Naive thymus-derived CD4-positive, alpha-beta T cell (primary cell): Measurements from ENCODE around the gene DHRS13. TPM values are rescaled to one million over a fixed set of nuclear protein-coding genes. Genes with fewer than 3 reads are reported as not detected.

ENCODE experiments used
- ATAC-seq: fragments of 150-1000 bp; cut with Tn5 transposase; 2 replicates; pipeline ENCODE4 v1.10.0; 2021; ENCODE audit warnings: mild to moderate bottlenecking, moderate library complexity
- CTCF ChIA-PET: fragments of 350-600 bp; sonication (Branson Sonifier 250); formaldehyde crosslinking; loops from one replicate; lab custom pipeline; 2021; ENCODE audit warnings: antibody characterized with exemption; lab: Charles Lee
- POLR2A ChIA-PET: fragments of 350-600 bp; sonication (Branson Sonifier 250); formaldehyde crosslinking; loops from one replicate; lab custom pipeline; 2021; ENCODE audit warnings: antibody characterized with exemption, inconsistent platforms; lab: Charles Lee
- DNase-seq, 9 donors: peaks; one replicate each; pipeline versions ENCODE4 v3.0.0 to v3.0.0-alpha.2; 2020 to 2022; ENCODE audit warnings: mixed read lengths in 1 of 9
- H3K27ac ChIP-seq: one replicate; pipeline ENCODE4 v1.7.0; 2013; ENCODE audit warnings: mild to moderate bottlenecking, low read depth, low read length, moderate library complexity
- H3K27me3 ChIP-seq, 2 donors: one replicate each; pipeline ENCODE4 v1.7.0; 2013; ENCODE audit warnings: low read length in 2 of 2, mild to moderate bottlenecking in 2 of 2, moderate library complexity in 2 of 2; ENCODE audit not compliant: control insufficient read depth in 2 of 2, insufficient read depth in 2 of 2
- H3K36me3 ChIP-seq, 3 experiments: 1 replicate in 2 of 3; 2 replicates in 1 of 3; pipeline ENCODE4 v1.7.0; 2013; ENCODE audit warnings: low read length in 3 of 3, mild to moderate bottlenecking in 3 of 3, moderate library complexity in 1 of 3; ENCODE audit not compliant: insufficient read depth in 3 of 3, control insufficient read depth in 2 of 3
- H3K4me1 ChIP-seq, 2 donors: one replicate each; pipeline ENCODE4 v1.7.0; 2013; ENCODE audit warnings: low read length in 2 of 2, mild to moderate bottlenecking in 2 of 2, moderate library complexity in 1 of 2; ENCODE audit not compliant: control insufficient read depth in 2 of 2, insufficient read depth in 2 of 2
- H3K4me3 ChIP-seq: 2 replicates; pipeline ENCODE4 v1.7.0; 2013; ENCODE audit warnings: mild to moderate bottlenecking, low read length
- H3K9me3 ChIP-seq, 3 experiments: 1 replicate in 2 of 3; 2 replicates in 1 of 3; pipeline ENCODE4 v1.7.0; 2013; ENCODE audit warnings: low read length in 3 of 3; ENCODE audit not compliant: control insufficient read depth in 2 of 3
- H3K27ac Mint-ChIP-seq, 9 donors: one replicate each; pipeline ENCODE4 v1.8.0; 2020 to 2022; ENCODE audit warnings: mixed read lengths in 9 of 9, mild to moderate bottlenecking in 8 of 9, moderate library complexity in 5 of 9, inconsistent platforms in 2 of 9
- H3K27me3 Mint-ChIP-seq, 5 donors: one replicate each; pipeline ENCODE4 v1.8.0; 2021 to 2022; ENCODE audit warnings: mixed read lengths in 5 of 5, mild to moderate bottlenecking in 1 of 5
- H3K36me3 Mint-ChIP-seq, 5 donors: one replicate each; pipeline ENCODE4 v1.8.0; 2020 to 2022; ENCODE audit warnings: mixed read lengths in 5 of 5, mild to moderate bottlenecking in 3 of 5, inconsistent platforms in 1 of 5
- H3K4me1 Mint-ChIP-seq, 7 donors: one replicate each; pipeline ENCODE4 v1.8.0; 2020 to 2022; ENCODE audit warnings: mixed read lengths in 7 of 7, mild to moderate bottlenecking in 3 of 7, inconsistent platforms in 1 of 7
- H3K4me3 Mint-ChIP-seq, 10 donors: one replicate each; pipeline ENCODE4 v1.8.0; 2020 to 2022; ENCODE audit warnings: mild to moderate bottlenecking in 10 of 10, mixed read lengths in 10 of 10, moderate library complexity in 6 of 10, inconsistent platforms in 2 of 10
- H3K9me3 Mint-ChIP-seq, 11 donors: one replicate each; pipeline ENCODE4 v1.8.0; 2020 to 2022; ENCODE audit warnings: mixed read lengths in 11 of 11, mild to moderate bottlenecking in 4 of 11, inconsistent platforms in 1 of 11, moderate library complexity in 1 of 11
- intact Hi-C, 2 donors: fragments of 100-400 bp; cut with micrococcal nuclease; formaldehyde crosslinking; loops; one replicate each; pipeline ENCODE4 v1.15.1; 2023
- polyA plus RNA-seq, 2 donors: library from polyadenylated mRNA; unstranded; fragments of 300-500 nt; fragmentation: Illumina TruSeq; gene quantifications; one replicate each; pipeline ENCODE4 v1.2.3, GENCODE V29; 2021
- total RNA-seq, 6 experiments: library from RNA in 5 of 6; stranded (reverse) in 5 of 6; gene quantifications; 1 replicate in 5 of 6; 2 replicates in 1 of 6; pipeline ENCODE4 v1.2.3 and lab custom pipeline; 2021 to 2026

DHRS13 gene
- total and polyA plus RNA-seq, 7 experiments from 2014 or later, result 15.3 to 51.3 (median 29.9) TPM

- peak overlapping the region in 3 of 9 donors; percentile 24 to 80 (median 38) for H3K27ac Mint-ChIP-seq
- ATAC-seq, result no peak
- CTCF ChIA-PET, result interaction anchor here (1.3 kb wide), 1 partner anchor 14 kb away, joined by 3 read pairs; no protein-coding TSS in a partner anchor
- no peak overlapping the region for H3K4me3 ChIP-seq
- H3K4me3 Mint-ChIP-seq, result no peak overlapping the region
- H3K27me3 ChIP-seq, result no peaks in the 10 kb centered on the region
- H3K36me3 Mint-ChIP-seq, result peaks cover 0 to 18% (median 8%) of the 10 kb centered on the region in 5 donors
- POLR2A ChIA-PET, result interaction anchor here (0.6 to 1.5 kb wide), 3 partner anchors 8 to 527 kb away, joined by 3 to 4 read pairs (median 3); no protein-coding TSS in a partner anchor
- no peak overlapping the region for H3K27ac ChIP-seq
- no peaks in the 10 kb centered on the region for H3K9me3 ChIP-seq
- no peaks in the 10 kb centered on the region for H3K4me1 ChIP-seq
- H3K4me1 Mint-ChIP-seq, result peaks cover 0 to 13% (median 4%) of the 10 kb centered on the region in 7 donors
- no peaks in the 10 kb centered on the region for H3K27me3 Mint-ChIP-seq
- peaks cover 7 to 25% (median 8%) of the 10 kb centered on the region in 3 experiments for H3K36me3 ChIP-seq
- no peak for DNase-seq
- H3K9me3 Mint-ChIP-seq, result no peaks in the 10 kb centered on the region
- intact Hi-C loops, result no loop called here
Observed at GRCh38 chr17:28862561-28862960, 40.3 kb downstream of the DHRS13 start.

- no peaks in the 10 kb centered on the region for H3K27me3 ChIP-seq
- ATAC-seq (no peak), DNase-seq (no peak)
- ChIA-PET CTCF (interaction anchor here (1.3 kb wide), 1 partner anchor 13 kb away, joined by 3 read pairs; no protein-coding TSS in a partner anchor), POLR2A (interaction anchor here (0.6 to 1.5 kb wide), 4 partner anchors 9 to 98 kb away, joined by 3 to 4 read pairs (median 3); no protein-coding TSS in a partner anchor)
- intact Hi-C loops, result no loop called here
- H3K36me3 Mint-ChIP-seq, result peaks cover 0 to 18% (median 8%) of the 10 kb centered on the region in 5 donors
- H3K4me3 ChIP-seq, result no peak overlapping the region
- H3K4me3 Mint-ChIP-seq, result no peak overlapping the region
- H3K27ac Mint-ChIP-seq, result peak overlapping the region in 3 of 9 donors; percentile 9 to 84 (median 33)
- peaks cover 7 to 25% (median 8%) of the 10 kb centered on the region in 3 experiments for H3K36me3 ChIP-seq
- no peaks in the 10 kb centered on the region for H3K9me3 Mint-ChIP-seq
- no peaks in the 10 kb centered on the region for H3K27me3 Mint-ChIP-seq
- H3K27ac ChIP-seq, result no peak overlapping the region
- peaks cover 0 to 13% (median 4%) of the 10 kb centered on the region in 7 donors for H3K4me1 Mint-ChIP-seq
- no peaks in the 10 kb centered on the region for H3K9me3 ChIP-seq
- no peaks in the 10 kb centered on the region for H3K4me1 ChIP-seq
Observed at GRCh38 chr17:28861393-28862203, 41.3 kb downstream of the DHRS13 start.

GRCh38 chr17:28860363-28860808, 42.5 kb downstream of the DHRS13 start:
- peaks cover 0 to 16% (median 6%) of the 10 kb centered on the region in 7 donors for H3K4me1 Mint-ChIP-seq
- peaks cover 0 to 18% (median 8%) of the 10 kb centered on the region in 5 donors for H3K36me3 Mint-ChIP-seq
- DNase-seq (no peak), ATAC-seq (no peak)
- no peaks in the 10 kb centered on the region for H3K9me3 Mint-ChIP-seq
- Histone ChIP-seq H3K27me3 (no peaks in the 10 kb centered on the region), H3K27ac (no peak overlapping the region), H3K36me3 (peaks cover 7 to 25% (median 8%) of the 10 kb centered on the region in 3 experiments), H3K4me1 (peaks cover 3 to 6% of the 10 kb centered on the region in 2 donors), H3K4me3 (no peak overlapping the region), H3K9me3 (no peaks in the 10 kb centered on the region)
- POLR2A ChIA-PET, result interaction anchor here (0.9 to 1.0 kb wide), 2 partner anchors 11 to 43 kb away, joined by 3 read pairs; no protein-coding TSS in a partner anchor
- CTCF ChIA-PET, result no interaction called here
- H3K27ac Mint-ChIP-seq, result no peak overlapping the region
- H3K27me3 Mint-ChIP-seq, result no peaks in the 10 kb centered on the region
- H3K4me3 Mint-ChIP-seq, result no peak overlapping the region
- intact Hi-C loops, result no loop called here

- H3K27me3 Mint-ChIP-seq, result no peaks in the 10 kb centered on the region
- DNase-seq, result no peak
- Histone ChIP-seq H3K4me3 (no peak overlapping the region), H3K27ac (no peak overlapping the region), H3K9me3 (no peaks in the 10 kb centered on the region), H3K4me1 (peaks cover 7 to 12% of the 10 kb centered on the region in 2 donors), H3K36me3 (peaks cover 7 to 25% (median 8%) of the 10 kb centered on the region in 3 experiments), H3K27me3 (no peaks in the 10 kb centered on the region)
- H3K36me3 Mint-ChIP-seq, result peaks cover 0 to 18% (median 8%) of the 10 kb centered on the region in 5 donors
- H3K4me1 Mint-ChIP-seq, result peaks cover 0 to 27% (median 15%) of the 10 kb centered on the region in 7 donors
- intact Hi-C loops, result loop anchor here in 1 of 2 donors (10.0 kb wide), 1 partner anchor 214 kb away; the partner anchor contains the start of gene BLTP2
- H3K27ac Mint-ChIP-seq, result peak overlapping the region in 1 of 9 donors; percentile 38
- ChIA-PET CTCF (interaction anchor here (0.6 to 0.7 kb wide), 2 partner anchors 9 to 34 kb away, joined by 3 read pairs; no protein-coding TSS in a partner anchor), POLR2A (interaction anchor here (0.8 to 2.4 kb wide), 4 partner anchors 10 to 43 kb away, joined by 3 to 10 read pairs (median 5); partner anchors contain the start of gene FAM222B)
- H3K4me3 Mint-ChIP-seq, result no peak overlapping the region
- no peaks in the 10 kb centered on the region for H3K9me3 Mint-ChIP-seq
- ATAC-seq, result no peak
Observed at GRCh38 chr17:28858801-28859355, 44.0 kb downstream of the DHRS13 start.

- no peak overlapping the region for H3K27ac ChIP-seq
- H3K4me3 ChIP-seq, result no peak overlapping the region
- H3K9me3 Mint-ChIP-seq, result no peaks in the 10 kb centered on the region
- no peaks in the 10 kb centered on the region for H3K27me3 Mint-ChIP-seq
- H3K36me3 ChIP-seq, result peaks cover 7 to 25% (median 8%) of the 10 kb centered on the region in 3 experiments
- H3K4me3 Mint-ChIP-seq, result peak overlapping the region in 3 of 10 donors; percentile 34 to 52 (median 49)
- ChIA-PET POLR2A (interaction anchor here (0.8 to 2.4 kb wide), 4 partner anchors 16 to 132 kb away, joined by 3 to 10 read pairs (median 5); partner anchors contain the start of gene FAM222B), CTCF (no interaction called here)
- no peaks in the 10 kb centered on the region for H3K9me3 ChIP-seq
- H3K4me1 Mint-ChIP-seq, result peaks cover 0 to 27% (median 15%) of the 10 kb centered on the region in 7 donors
- DNase-seq (no peak), ATAC-seq (no peak)
- no peaks in the 10 kb centered on the region for H3K27me3 ChIP-seq
- intact Hi-C loops, result loop anchor here in 1 of 2 donors (10.0 kb wide), 1 partner anchor 213 kb away; the partner anchor contains the start of gene BLTP2
- peaks cover 7 to 12% of the 10 kb centered on the region in 2 donors for H3K4me1 ChIP-seq
- H3K36me3 Mint-ChIP-seq, result peaks cover 0 to 18% (median 8%) of the 10 kb centered on the region in 5 donors
- H3K27ac Mint-ChIP-seq, result peak overlapping the region in 1 of 9 donors; percentile 61
Observed at GRCh38 chr17:28857905-28858800, 44.7 kb downstream of the DHRS13 start.
